ENCODE data around the gene GPC6.

GPC6 gene

DNA sequence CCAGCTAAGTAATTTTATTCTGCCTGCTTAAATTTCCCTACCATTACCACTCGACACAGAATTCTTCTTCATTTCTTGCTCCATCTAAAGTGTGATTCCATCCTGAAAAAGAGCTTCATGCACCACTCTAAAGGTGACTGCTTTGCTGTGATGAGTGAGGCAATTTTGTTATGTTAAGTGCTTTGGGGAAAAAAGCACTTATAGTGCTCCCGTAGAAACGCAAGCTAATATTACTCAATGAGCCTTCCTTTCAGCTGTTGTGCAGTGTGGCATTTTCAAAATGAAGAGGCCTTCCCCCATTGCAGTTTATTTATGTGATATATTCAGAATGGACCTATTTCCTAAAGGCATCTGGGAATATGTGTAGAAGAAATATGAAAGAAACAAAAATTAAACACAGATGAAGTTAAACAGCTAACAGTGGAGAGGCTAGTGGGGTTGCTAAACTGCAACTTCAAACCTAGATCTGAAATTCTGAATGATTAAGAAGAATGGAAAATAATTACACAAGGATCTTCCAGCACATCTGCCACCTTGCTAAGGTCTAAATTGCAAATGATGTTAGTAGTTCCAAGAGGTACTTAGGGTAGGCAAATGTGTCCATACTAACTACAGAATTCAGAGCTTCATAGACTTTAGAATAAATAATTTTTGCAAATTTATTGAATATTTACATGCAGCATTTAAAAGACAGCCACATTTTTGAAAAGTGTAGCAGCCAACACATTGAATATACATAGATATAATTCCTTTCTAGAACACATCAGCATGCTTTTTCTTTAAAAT is 1041.2 kb downstream of the GPC6 start:
- peaks cover 10% of the 10 kb centered on the region for H3K36me3 Mint-ChIP-seq (ENCODE audit: low read depth)
- H3K4me1 Mint-ChIP-seq: no peaks in the 10 kb centered on the region
- H3K4me3 Mint-ChIP-seq: no peak overlapping the region
- TF ChIP-seq, protein P1, sequence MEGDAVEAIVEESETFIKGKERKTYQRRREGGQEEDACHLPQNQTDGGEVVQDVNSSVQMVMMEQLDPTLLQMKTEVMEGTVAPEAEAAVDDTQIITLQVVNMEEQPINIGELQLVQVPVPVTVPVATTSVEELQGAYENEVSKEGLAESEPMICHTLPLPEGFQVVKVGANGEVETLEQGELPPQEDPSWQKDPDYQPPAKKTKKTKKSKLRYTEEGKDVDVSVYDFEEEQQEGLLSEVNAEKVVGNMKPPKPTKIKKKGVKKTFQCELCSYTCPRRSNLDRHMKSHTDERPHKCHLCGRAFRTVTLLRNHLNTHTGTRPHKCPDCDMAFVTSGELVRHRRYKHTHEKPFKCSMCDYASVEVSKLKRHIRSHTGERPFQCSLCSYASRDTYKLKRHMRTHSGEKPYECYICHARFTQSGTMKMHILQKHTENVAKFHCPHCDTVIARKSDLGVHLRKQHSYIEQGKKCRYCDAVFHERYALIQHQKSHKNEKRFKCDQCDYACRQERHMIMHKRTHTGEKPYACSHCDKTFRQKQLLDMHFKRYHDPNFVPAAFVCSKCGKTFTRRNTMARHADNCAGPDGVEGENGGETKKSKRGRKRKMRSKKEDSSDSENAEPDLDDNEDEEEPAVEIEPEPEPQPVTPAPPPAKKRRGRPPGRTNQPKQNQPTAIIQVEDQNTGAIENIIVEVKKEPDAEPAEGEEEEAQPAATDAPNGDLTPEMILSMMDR (IDR thresholded peaks at IDR 0.05; ENCODE audit: unreplicated experiment in 3 of 3): no peak
- H3K27me3 Mint-ChIP-seq (ENCODE audit: low read depth): no peaks in the 10 kb centered on the region
- no peak overlapping the region for H3K27ac Mint-ChIP-seq
- no peaks in the 10 kb centered on the region for H3K9me3 Mint-ChIP-seq

DNA sequence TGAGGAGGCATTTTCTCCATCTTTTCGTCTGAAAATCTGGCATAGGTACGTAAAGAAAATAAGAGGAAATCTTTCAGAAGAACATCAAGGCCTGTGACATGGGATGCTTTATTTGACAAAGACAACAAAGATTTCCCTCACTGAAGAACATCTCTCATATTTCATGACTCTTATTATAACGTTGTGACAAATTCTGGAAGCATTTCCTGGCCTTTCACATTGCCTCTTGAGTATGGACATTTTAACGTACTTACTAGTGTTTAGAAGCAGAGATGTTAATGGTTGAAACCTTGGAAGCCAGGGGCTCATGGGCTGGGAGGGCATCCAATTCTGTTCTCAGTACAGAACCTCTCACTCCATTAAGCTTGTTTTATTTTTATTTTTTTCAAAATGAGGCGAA is 1042.1 kb downstream of the GPC6 start:
- TF ChIP-seq, protein P1 (IDR thresholded peaks at IDR 0.05; ENCODE audit: unreplicated experiment in 3 of 3): no peak
- H3K27ac Mint-ChIP-seq: no peak overlapping the region
- no peaks in the 10 kb centered on the region for H3K4me1 Mint-ChIP-seq
- no peaks in the 10 kb centered on the region for H3K9me3 Mint-ChIP-seq
- H3K27me3 Mint-ChIP-seq (ENCODE audit: low read depth): no peaks in the 10 kb centered on the region
- peaks cover 10% of the 10 kb centered on the region for H3K36me3 Mint-ChIP-seq (ENCODE audit: low read depth)
- no peak overlapping the region for H3K4me3 Mint-ChIP-seq

DNA sequence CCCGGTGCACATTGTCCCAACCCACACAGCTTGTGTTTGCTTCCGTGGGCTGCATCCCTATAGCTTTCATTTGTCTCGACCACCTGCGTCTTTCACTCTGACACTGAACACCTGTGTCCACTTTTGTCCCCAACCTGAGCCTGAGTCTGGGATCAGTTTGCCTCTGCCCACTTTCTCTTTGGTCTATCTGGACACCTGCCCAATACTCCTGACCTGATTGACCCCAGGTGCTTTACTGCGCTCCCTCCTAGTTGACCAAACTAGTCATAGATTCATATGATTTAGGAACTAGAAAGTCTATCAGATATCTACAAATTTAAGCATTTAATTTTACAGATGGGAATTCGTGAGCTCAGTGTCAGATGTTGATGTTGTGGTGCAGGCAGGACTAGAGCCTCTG is 1043.0 kb downstream of the GPC6 start:
- no peaks in the 10 kb centered on the region for H3K27me3 Mint-ChIP-seq (ENCODE audit: low read depth)
- no peak overlapping the region for H3K4me3 Mint-ChIP-seq
- TF ChIP-seq, protein P1 (IDR thresholded peaks at IDR 0.05; ENCODE audit: unreplicated experiment in 3 of 3): no peak
- no peak overlapping the region for H3K27ac Mint-ChIP-seq
- no peaks in the 10 kb centered on the region for H3K9me3 Mint-ChIP-seq
- H3K36me3 Mint-ChIP-seq (ENCODE audit: low read depth): peaks cover 10% of the 10 kb centered on the region
- no peaks in the 10 kb centered on the region for H3K4me1 Mint-ChIP-seq

DNA sequence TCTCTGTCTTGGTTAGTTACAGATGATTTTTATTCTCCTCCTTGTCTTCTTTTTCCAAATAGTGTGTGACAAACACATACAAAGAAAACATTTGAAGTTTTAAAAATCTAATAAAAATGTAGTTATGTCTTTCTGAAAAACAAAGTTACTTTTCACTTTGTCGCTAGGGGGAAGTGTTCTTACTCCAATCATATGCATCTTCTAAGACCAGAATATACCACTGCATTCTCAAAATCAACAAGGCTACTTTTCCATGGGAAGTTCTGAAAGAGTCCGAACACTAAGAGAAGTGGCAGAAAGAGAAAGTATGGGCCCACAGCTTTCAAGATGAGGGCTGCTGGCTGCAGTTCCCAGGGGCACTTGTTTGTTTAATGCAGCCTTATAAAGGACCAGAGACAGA is 1043.9 kb downstream of the GPC6 start:
- Mint-ChIP-seq H3K4me3 (no peak overlapping the region), H3K27me3 (ENCODE audit: low read depth) (no peaks in the 10 kb centered on the region), H3K9me3 (peaks cover 4% of the 10 kb centered on the region), H3K27ac (no peak overlapping the region), H3K36me3 (ENCODE audit: low read depth) (peaks cover 10% of the 10 kb centered on the region), H3K4me1 (no peaks in the 10 kb centered on the region)
- TF ChIP-seq, protein P1 (IDR thresholded peaks at IDR 0.05; ENCODE audit: unreplicated experiment in 3 of 3): no peak

DNA sequence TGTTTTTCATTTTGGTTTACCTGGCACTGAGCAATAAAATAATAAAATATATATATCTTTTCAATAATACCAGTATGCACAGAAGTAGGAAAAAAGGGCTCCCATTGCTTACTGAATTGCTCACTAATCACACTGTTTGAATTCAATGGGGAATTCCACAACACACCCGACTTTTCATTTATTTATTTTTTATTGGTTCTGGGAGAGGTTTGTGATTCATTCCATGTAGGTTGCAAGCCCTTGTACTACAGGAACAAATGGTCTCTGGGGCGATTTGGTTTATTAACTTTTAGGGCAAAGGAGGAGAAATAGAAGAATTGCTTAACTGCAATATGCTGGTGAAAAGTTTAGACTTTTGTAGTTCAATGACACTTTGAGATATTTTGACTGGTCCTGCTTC is 1045.4 kb downstream of the GPC6 start:
- H3K27me3 Mint-ChIP-seq (ENCODE audit: low read depth): no peaks in the 10 kb centered on the region
- no peak overlapping the region for H3K4me3 Mint-ChIP-seq
- TF ChIP-seq, protein P1 (IDR thresholded peaks at IDR 0.05; ENCODE audit: unreplicated experiment in 3 of 3): no peak
- H3K4me1 Mint-ChIP-seq: no peaks in the 10 kb centered on the region
- H3K36me3 Mint-ChIP-seq (ENCODE audit: low read depth): peaks cover 10% of the 10 kb centered on the region
- no peak overlapping the region for H3K27ac Mint-ChIP-seq
- H3K9me3 Mint-ChIP-seq: peaks cover 14% of the 10 kb centered on the region

DNA sequence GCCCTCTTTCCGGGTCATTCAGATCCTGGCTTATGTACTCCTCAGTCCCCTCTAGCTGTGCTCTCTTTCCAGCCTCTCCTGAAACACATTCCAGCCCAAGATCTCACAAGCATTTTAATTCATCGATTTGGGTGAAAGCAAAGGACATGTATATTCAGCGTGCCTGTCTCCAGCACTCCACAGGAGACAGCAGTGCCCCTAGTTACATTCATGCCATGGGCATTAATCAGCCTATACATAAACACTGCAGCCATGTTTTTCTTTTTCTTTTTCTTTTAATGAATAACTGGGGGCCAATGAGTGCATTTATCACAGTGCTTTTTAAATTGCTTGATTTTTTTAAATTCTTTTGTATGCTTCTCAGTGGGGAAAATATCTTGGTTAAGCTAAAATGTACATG is 1053.7 kb downstream of the GPC6 start:
- Mint-ChIP-seq H3K4me3 (no peak overlapping the region), H3K27ac (no peak overlapping the region), H3K27me3 (ENCODE audit: low read depth) (no peaks in the 10 kb centered on the region), H3K9me3 (peaks cover 33% of the 10 kb centered on the region), H3K4me1 (no peaks in the 10 kb centered on the region), H3K36me3 (ENCODE audit: low read depth) (peaks cover 6% of the 10 kb centered on the region)
- TF ChIP-seq, protein P1 (IDR thresholded peaks at IDR 0.05; ENCODE audit: unreplicated experiment in 3 of 3): no peak
